HCEC 1CT (cell line): ENCODE measurements around the gene ARHGAP1.

Experiments
- DNase-seq: peaks from one replicate; pipeline ENCODE4 v3.0.0-alpha.2; 2017

ARHGAP1 gene

GRCh38 chr11:46635557-46636139 is 64.8 kb downstream of the ARHGAP1 start:
- no peak for DNase-seq

GRCh38 chr11:46633291-46634217 is 66.9 kb downstream of the ARHGAP1 start:
- no peak for DNase-seq

- no peak for DNase-seq
Measured at GRCh38 chr11:46632502-46632901, 67.9 kb downstream of the ARHGAP1 start.

GRCh38 chr11:46631676-46632075 is 68.7 kb downstream of the ARHGAP1 start:
- DNase-seq: no peak

- no peak for DNase-seq
Measured at GRCh38 chr11:46630237-46630636, 70.2 kb downstream of the ARHGAP1 start.

GRCh38 chr11:46628961-46629360 is 71.5 kb downstream of the ARHGAP1 start:
- DNase-seq: no peak
